Measurements from ENCODE around the gene SRGAP2B.
"Not testable (repeated sequence)": the region's sequence is repeated elsewhere in the genome, so short reads cannot be mapped to it uniquely, and the experiment has no call there.

Gene SRGAP2B

GRCh38 chr1:145123992-145124641 lies 29.0 kb upstream of the SRGAP2B start:
- H3K36me3 ChIP-seq (ENCODE audit: insufficient read depth, low read length); H3K9me2 ChIP-seq (replicated peaks; ENCODE audit: low read depth, low read length); H3K4me1 ChIP-seq (ENCODE audit: insufficient read depth, low read length, poor library complexity, severe bottlenecking); H3K9me3 ChIP-seq (ENCODE audit: insufficient read depth, low read depth, low read length); H3F3A ChIP-seq (ENCODE audit: low read depth); H3K4me3 ChIP-seq (ENCODE audit: low read length, poor library complexity, severe bottlenecking); H2AFZ ChIP-seq (ENCODE audit: low read length); H4K20me1 ChIP-seq (ENCODE audit: insufficient read depth, low read length, poor library complexity, severe bottlenecking); H3K27me3 ChIP-seq (ENCODE audit: insufficient read depth, low read length, poor library complexity, severe bottlenecking); H3K9ac ChIP-seq (ENCODE audit: low read depth, low read length, poor library complexity, severe bottlenecking); H3K4me2 ChIP-seq (ENCODE audit: low read depth, low read length, poor library complexity, severe bottlenecking); H3K79me2 ChIP-seq (ENCODE audit: insufficient read depth, low read length): not testable (repeated sequence)

DNA sequence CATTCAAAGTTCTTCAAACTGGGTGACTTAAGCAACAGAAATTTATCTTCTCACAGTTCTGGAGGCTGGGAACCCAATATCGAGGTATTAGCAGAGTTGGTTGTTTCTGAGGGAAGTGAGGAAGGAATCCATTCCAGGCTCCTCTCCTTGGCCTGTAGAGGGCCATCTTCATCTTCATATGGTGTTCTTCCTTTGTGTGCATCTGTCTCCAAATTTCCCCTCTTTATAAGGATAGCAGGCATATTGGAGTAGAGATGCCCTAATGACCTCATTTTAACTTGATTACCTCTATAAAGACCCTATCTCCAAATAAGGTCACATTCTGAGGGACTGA lies 27.9 kb upstream of the SRGAP2B start:
- not testable (repeated sequence) for H4K20me1 ChIP-seq (ENCODE audit: insufficient read depth, low read length, poor library complexity, severe bottlenecking); H3K9me2 ChIP-seq (replicated peaks; ENCODE audit: low read depth, low read length); H3K9me3 ChIP-seq (ENCODE audit: insufficient read depth, low read depth, low read length); H3K9ac ChIP-seq (ENCODE audit: low read depth, low read length, poor library complexity, severe bottlenecking); H3K4me3 ChIP-seq (ENCODE audit: low read length, poor library complexity, severe bottlenecking); H3K79me2 ChIP-seq (ENCODE audit: insufficient read depth, low read length); H3K36me3 ChIP-seq (ENCODE audit: insufficient read depth, low read length); H3K4me2 ChIP-seq (ENCODE audit: low read depth, low read length, poor library complexity, severe bottlenecking); H3F3A ChIP-seq (ENCODE audit: low read depth); H3K4me1 ChIP-seq (ENCODE audit: insufficient read depth, low read length, poor library complexity, severe bottlenecking); H2AFZ ChIP-seq (ENCODE audit: low read length); H3K27me3 ChIP-seq (ENCODE audit: insufficient read depth, low read length, poor library complexity, severe bottlenecking)

DNA sequence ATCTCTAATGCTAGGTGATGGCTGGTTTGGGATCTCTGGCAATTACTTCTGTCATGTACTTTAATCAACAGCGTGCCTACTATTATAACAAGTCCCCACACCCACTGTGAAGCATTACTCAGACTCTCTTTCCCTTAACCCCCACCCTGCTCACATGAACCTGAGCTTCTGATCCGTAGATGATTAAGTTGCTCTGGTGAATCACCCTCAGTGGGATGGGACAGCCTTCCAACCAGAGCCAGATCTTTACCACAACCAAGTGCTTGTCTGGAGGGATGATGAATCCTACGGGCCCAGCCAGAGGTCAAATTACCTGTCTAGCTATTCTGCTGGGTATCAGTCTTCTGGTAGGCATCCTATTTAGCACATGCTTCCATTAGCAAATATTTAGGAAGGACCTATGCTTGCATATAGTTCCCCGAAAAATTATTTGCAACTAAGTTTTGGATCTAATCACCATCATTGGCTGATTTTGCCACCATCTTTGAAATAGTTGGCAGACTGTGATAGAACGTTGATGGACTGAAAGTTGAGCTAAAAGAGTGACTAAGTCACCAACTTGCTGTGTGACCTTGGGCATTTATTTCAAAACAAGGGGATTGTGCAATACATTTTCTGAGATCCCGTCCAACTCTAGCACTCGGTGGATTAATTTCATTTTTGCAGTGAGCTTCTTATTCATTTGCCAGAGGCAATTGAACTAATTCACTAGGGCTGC lies 27.4 kb upstream of the SRGAP2B start:
- not testable (repeated sequence) for H3K79me2 ChIP-seq (ENCODE audit: insufficient read depth, low read length); H3K36me3 ChIP-seq (ENCODE audit: insufficient read depth, low read length); H3K27me3 ChIP-seq (ENCODE audit: insufficient read depth, low read length, poor library complexity, severe bottlenecking); H3K4me2 ChIP-seq (ENCODE audit: low read depth, low read length, poor library complexity, severe bottlenecking); H3K4me3 ChIP-seq (ENCODE audit: low read length, poor library complexity, severe bottlenecking); H4K20me1 ChIP-seq (ENCODE audit: insufficient read depth, low read length, poor library complexity, severe bottlenecking); H3K9me2 ChIP-seq (replicated peaks; ENCODE audit: low read depth, low read length); H3K9me3 ChIP-seq (ENCODE audit: insufficient read depth, low read depth, low read length); H3K9ac ChIP-seq (ENCODE audit: low read depth, low read length, poor library complexity, severe bottlenecking); H3F3A ChIP-seq (ENCODE audit: low read depth); H3K4me1 ChIP-seq (ENCODE audit: insufficient read depth, low read length, poor library complexity, severe bottlenecking); H2AFZ ChIP-seq (ENCODE audit: low read length)

DNA sequence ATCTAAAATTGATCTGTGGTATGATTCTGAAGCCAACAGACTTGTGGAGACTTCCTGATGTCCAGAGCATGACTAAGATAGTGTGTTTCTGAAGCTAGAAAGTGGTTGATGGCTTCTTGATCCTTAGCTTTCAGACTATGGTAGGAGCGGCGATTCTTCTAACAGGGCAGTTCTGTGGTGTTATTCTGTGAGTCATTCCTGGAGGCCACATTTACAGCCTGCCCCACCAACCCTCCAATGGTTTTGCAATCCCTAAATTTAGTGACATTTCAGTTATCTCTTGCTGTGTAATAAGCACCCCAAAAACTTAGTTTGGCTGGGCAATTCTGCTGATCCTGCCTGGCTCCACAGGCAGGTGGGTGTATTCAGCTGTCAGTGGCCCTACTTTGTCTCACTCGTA lies 24.7 kb upstream of the SRGAP2B start:
- H3K4me2 ChIP-seq (ENCODE audit: low read depth, low read length, poor library complexity, severe bottlenecking); H3K27me3 ChIP-seq (ENCODE audit: insufficient read depth, low read length, poor library complexity, severe bottlenecking); H3K4me3 ChIP-seq (ENCODE audit: low read length, poor library complexity, severe bottlenecking); H2AFZ ChIP-seq (ENCODE audit: low read length); H3K9me3 ChIP-seq (ENCODE audit: insufficient read depth, low read depth, low read length); H3K9me2 ChIP-seq (replicated peaks; ENCODE audit: low read depth, low read length); H3K79me2 ChIP-seq (ENCODE audit: insufficient read depth, low read length); H3K4me1 ChIP-seq (ENCODE audit: insufficient read depth, low read length, poor library complexity, severe bottlenecking); H3K9ac ChIP-seq (ENCODE audit: low read depth, low read length, poor library complexity, severe bottlenecking); H3K36me3 ChIP-seq (ENCODE audit: insufficient read depth, low read length); H3F3A ChIP-seq (ENCODE audit: low read depth); H4K20me1 ChIP-seq (ENCODE audit: insufficient read depth, low read length, poor library complexity, severe bottlenecking): not testable (repeated sequence)

DNA sequence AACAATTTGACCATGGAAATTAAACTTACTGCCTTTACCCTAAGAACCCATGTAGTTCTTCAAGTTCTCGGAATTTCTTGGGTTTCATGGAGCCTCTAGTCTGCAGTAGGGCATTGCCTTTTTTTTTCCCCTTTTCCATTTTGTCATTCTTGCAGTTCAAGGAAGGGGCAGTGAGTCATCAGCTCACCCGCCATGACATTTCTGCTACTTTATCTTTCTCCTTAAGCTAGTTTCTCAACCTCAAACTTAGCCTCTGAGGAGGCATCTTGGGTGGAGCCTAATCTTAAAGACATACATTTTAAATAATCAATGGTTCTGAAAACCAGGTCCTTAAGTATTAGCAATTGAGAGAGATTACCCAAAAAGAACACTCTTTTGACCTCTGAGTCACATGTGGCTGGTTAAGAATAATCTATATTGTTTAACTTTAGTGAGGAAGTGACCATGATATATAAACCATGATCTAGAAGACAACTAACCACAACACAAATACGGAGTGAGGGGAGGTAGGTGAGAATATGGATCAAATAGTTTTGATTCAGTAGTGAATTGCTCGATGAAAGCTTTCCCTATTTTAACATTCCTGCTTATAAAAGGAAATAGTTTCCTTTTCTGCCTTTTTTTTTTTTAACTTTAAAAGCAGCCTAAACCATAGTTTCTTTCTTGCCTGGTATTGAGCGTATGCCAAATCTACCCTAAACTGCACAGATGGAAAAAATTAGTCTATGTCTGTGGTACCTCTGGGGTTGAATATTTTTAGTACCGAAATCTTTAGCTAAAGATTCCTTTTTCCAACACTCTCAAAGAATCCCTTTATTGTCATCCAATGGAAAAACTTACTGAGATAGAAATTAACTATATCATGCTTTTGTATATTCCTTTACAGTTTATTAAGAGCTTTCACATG lies 20.7 kb upstream of the SRGAP2B start:
- H3K4me1 ChIP-seq (ENCODE audit: insufficient read depth, low read length, poor library complexity, severe bottlenecking); H3F3A ChIP-seq (ENCODE audit: low read depth); H3K4me3 ChIP-seq (ENCODE audit: low read length, poor library complexity, severe bottlenecking); H4K20me1 ChIP-seq (ENCODE audit: insufficient read depth, low read length, poor library complexity, severe bottlenecking); H3K4me2 ChIP-seq (ENCODE audit: low read depth, low read length, poor library complexity, severe bottlenecking); H3K9me3 ChIP-seq (ENCODE audit: insufficient read depth, low read depth, low read length); H3K9me2 ChIP-seq (replicated peaks; ENCODE audit: low read depth, low read length); H3K27me3 ChIP-seq (ENCODE audit: insufficient read depth, low read length, poor library complexity, severe bottlenecking); H2AFZ ChIP-seq (ENCODE audit: low read length); H3K79me2 ChIP-seq (ENCODE audit: insufficient read depth, low read length); H3K36me3 ChIP-seq (ENCODE audit: insufficient read depth, low read length); H3K9ac ChIP-seq (ENCODE audit: low read depth, low read length, poor library complexity, severe bottlenecking): not testable (repeated sequence)

GRCh38 chr1:145114560-145115057 lies 19.5 kb upstream of the SRGAP2B start:
- H3K36me3 ChIP-seq (ENCODE audit: insufficient read depth, low read length); H3F3A ChIP-seq (ENCODE audit: low read depth); H4K20me1 ChIP-seq (ENCODE audit: insufficient read depth, low read length, poor library complexity, severe bottlenecking); H3K27me3 ChIP-seq (ENCODE audit: insufficient read depth, low read length, poor library complexity, severe bottlenecking); H3K79me2 ChIP-seq (ENCODE audit: insufficient read depth, low read length); H3K9me2 ChIP-seq (replicated peaks; ENCODE audit: low read depth, low read length); H3K4me2 ChIP-seq (ENCODE audit: low read depth, low read length, poor library complexity, severe bottlenecking); H3K4me3 ChIP-seq (ENCODE audit: low read length, poor library complexity, severe bottlenecking); H3K9ac ChIP-seq (ENCODE audit: low read depth, low read length, poor library complexity, severe bottlenecking); H3K4me1 ChIP-seq (ENCODE audit: insufficient read depth, low read length, poor library complexity, severe bottlenecking); H3K9me3 ChIP-seq (ENCODE audit: insufficient read depth, low read depth, low read length); H2AFZ ChIP-seq (ENCODE audit: low read length): not testable (repeated sequence)

- H3K27me3 ChIP-seq (ENCODE audit: insufficient read depth, low read length, poor library complexity, severe bottlenecking); H4K20me1 ChIP-seq (ENCODE audit: insufficient read depth, low read length, poor library complexity, severe bottlenecking); H3F3A ChIP-seq (ENCODE audit: low read depth); H3K4me1 ChIP-seq (ENCODE audit: insufficient read depth, low read length, poor library complexity, severe bottlenecking); H2AFZ ChIP-seq (ENCODE audit: low read length); H3K4me3 ChIP-seq (ENCODE audit: low read length, poor library complexity, severe bottlenecking); H3K36me3 ChIP-seq (ENCODE audit: insufficient read depth, low read length); H3K79me2 ChIP-seq (ENCODE audit: insufficient read depth, low read length); H3K9me3 ChIP-seq (ENCODE audit: insufficient read depth, low read depth, low read length); H3K9ac ChIP-seq (ENCODE audit: low read depth, low read length, poor library complexity, severe bottlenecking); H3K4me2 ChIP-seq (ENCODE audit: low read depth, low read length, poor library complexity, severe bottlenecking); H3K9me2 ChIP-seq (replicated peaks; ENCODE audit: low read depth, low read length): not testable (repeated sequence)
Observed at GRCh38 chr1:145112703-145113102, 17.6 kb upstream of the SRGAP2B start.
